Neural cell (in vitro differentiated cells): ENCODE data around the gene ANKRD42. TPM values are rescaled to one million over a fixed set of nuclear protein-coding genes. Genes with fewer than 3 reads are reported as not detected.
A peak's percentile ranks its signal among the peaks of the same experiment; 100 is the strongest.

Experiments used
- H2AFZ ChIP-seq: fragments of 200-600, 300-800 bp; sonication (generic), shearing (Covaris generic); 2 replicates; pipeline ENCODE4 v1.6.0; 2014; ENCODE audit warnings: low read depth, mild to moderate bottlenecking, antibody characterized with exemption, low read length, moderate library complexity
- H3F3A ChIP-seq: fragments of 200-600 bp; shearing (Covaris generic); 2 replicates; pipeline ENCODE4 v1.6.1; 2016; ENCODE audit warnings: mild to moderate bottlenecking, moderate library complexity, mixed read lengths, antibody characterized with exemption, low read length; ENCODE audit not compliant: insufficient read depth, poor library complexity, severe bottlenecking
- H3K27ac ChIP-seq: fragments of 200-600, 300-800 bp; sonication (generic), shearing (Covaris generic); 2 replicates; pipeline ENCODE4 v1.5.1; 2014; ENCODE audit warnings: mild to moderate bottlenecking, low read length, moderate library complexity
- H3K27me3 ChIP-seq: fragments of 300-800, 200-600 bp; sonication (generic), shearing (Covaris generic); 2 replicates; pipeline ENCODE4 v1.6.0; 2014; ENCODE audit warnings: mild to moderate bottlenecking, low read depth, low read length, moderate library complexity; ENCODE audit not compliant: insufficient read depth
- H3K36me3 ChIP-seq: fragments of 300-800, 200-600 bp; sonication (generic), shearing (Covaris generic); 2 replicates; pipeline ENCODE4 v1.5.1; 2014; ENCODE audit warnings: mild to moderate bottlenecking, antibody characterized with exemption, low read length, moderate library complexity; ENCODE audit not compliant: insufficient read depth
- H3K4me2 ChIP-seq: fragments of 300-800, 200-600 bp; sonication (generic), shearing (Covaris generic); 2 replicates; pipeline ENCODE4 v1.6.0; 2014; ENCODE audit warnings: mild to moderate bottlenecking, low read length
- H3K4me3 ChIP-seq: fragments of 300-800, 200-600 bp; sonication (generic), shearing (Covaris generic); 2 replicates; pipeline ENCODE4 v1.5.1; 2014; ENCODE audit warnings: mild to moderate bottlenecking, low read length, moderate library complexity
- H3K79me2 ChIP-seq: fragments of 200-600 bp; shearing (Covaris generic); replicated peaks from 2 replicates; pipeline ENCODE4 v1.6.0; 2014; ENCODE audit warnings: mild to moderate bottlenecking, low read length, moderate library complexity; ENCODE audit not compliant: insufficient read depth
- H3K9ac ChIP-seq: fragments of 300-800, 200-600 bp; sonication (generic), shearing (Covaris generic); 2 replicates; pipeline ENCODE4 v1.6.1; 2016; ENCODE audit warnings: mild to moderate bottlenecking, low read length, mixed read lengths
- H3K9me2 ChIP-seq: fragments of 200-600 bp; shearing (Covaris generic); 2 replicates; pipeline ENCODE4 v1.6.1; 2016; ENCODE audit warnings: mild to moderate bottlenecking, low read length, mixed read lengths; ENCODE audit not compliant: insufficient read depth
- H3K9me3 ChIP-seq: fragments of 200-600, 300-800 bp; sonication (generic), shearing (Covaris generic); 2 replicates; pipeline ENCODE4 v1.6.1; 2016; ENCODE audit warnings: mild to moderate bottlenecking, mixed run types, low read length, moderate library complexity, mixed read lengths
- H4K20me1 ChIP-seq: fragments of 200-600 bp; shearing (Covaris generic); 2 replicates; pipeline ENCODE4 v1.6.1; 2016; ENCODE audit warnings: mild to moderate bottlenecking, mixed run types; ENCODE audit not compliant: insufficient read depth
- EP300 ChIP-seq: fragments of 450-650 bp; conservative IDR thresholded peaks from 2 replicates; pipeline ENCODE4 v1.6.1; 2014; ENCODE audit warnings: antibody characterized with exemption, mild to moderate bottlenecking, moderate library complexity; ENCODE audit not compliant: poor library complexity, severe bottlenecking
- EZH2 ChIP-seq: fragments of 200-600, 300-800 bp; shearing (Covaris generic), sonication (generic); IDR thresholded peaks from 2 replicates; pipeline ENCODE4 v1.6.1; 2014; ENCODE audit warnings: antibody characterized with exemption, low read length, borderline replicate concordance, mild to moderate bottlenecking; ENCODE audit not compliant: insufficient read depth, poor library complexity, severe bottlenecking
- MXI1 ChIP-seq: fragments of 450-650 bp; conservative IDR thresholded peaks from 2 replicates; pipeline ENCODE4 v1.6.1; 2014; ENCODE audit warnings: antibody characterized with exemption, mild to moderate bottlenecking; ENCODE audit not compliant: poor library complexity, severe bottlenecking
- POLR2AphosphoS5 ChIP-seq: IDR thresholded peaks from 2 replicates; pipeline ENCODE4 v1.6.1; 2012
- RAD21 ChIP-seq: fragments of 450-650 bp; conservative IDR thresholded peaks from 2 replicates; pipeline ENCODE4 v1.6.1; 2014; ENCODE audit warnings: antibody characterized with exemption, mild to moderate bottlenecking, moderate library complexity
- REST ChIP-seq: IDR thresholded peaks from 2 replicates; pipeline ENCODE4 v1.6.1; 2012; ENCODE audit warnings: borderline replicate concordance
- SMC3 ChIP-seq: fragments of 450-650 bp; conservative IDR thresholded peaks from 2 replicates; pipeline ENCODE4 v1.6.1; 2014; ENCODE audit warnings: antibody characterized with exemption, mild to moderate bottlenecking, moderate library complexity; ENCODE audit not compliant: poor library complexity
- TAF1 ChIP-seq: IDR thresholded peaks from 2 replicates; pipeline ENCODE4 v1.6.1; 2012; ENCODE audit warnings: low read depth
- polyA plus RNA-seq: library from polyadenylated mRNA; depleted of rRNA; stranded (reverse); fragments of >200 nt; gene quantifications from 2 replicates; pipeline ENCODE4 v1.2.3, GENCODE V29; 2014
- TF ChIP-seq, protein P1 (sequence below): fragments of 450-650 bp; IDR thresholded peaks from 2 replicates; pipeline ENCODE4 v1.5.1; 2014; ENCODE audit warnings: antibody characterized with exemption, mild to moderate bottlenecking, moderate library complexity; ENCODE audit not compliant: poor library complexity, severe bottlenecking

ANKRD42 gene
- polyA plus RNA-seq, 1 donor from 2014 or later = 16.1 TPM

DNA sequence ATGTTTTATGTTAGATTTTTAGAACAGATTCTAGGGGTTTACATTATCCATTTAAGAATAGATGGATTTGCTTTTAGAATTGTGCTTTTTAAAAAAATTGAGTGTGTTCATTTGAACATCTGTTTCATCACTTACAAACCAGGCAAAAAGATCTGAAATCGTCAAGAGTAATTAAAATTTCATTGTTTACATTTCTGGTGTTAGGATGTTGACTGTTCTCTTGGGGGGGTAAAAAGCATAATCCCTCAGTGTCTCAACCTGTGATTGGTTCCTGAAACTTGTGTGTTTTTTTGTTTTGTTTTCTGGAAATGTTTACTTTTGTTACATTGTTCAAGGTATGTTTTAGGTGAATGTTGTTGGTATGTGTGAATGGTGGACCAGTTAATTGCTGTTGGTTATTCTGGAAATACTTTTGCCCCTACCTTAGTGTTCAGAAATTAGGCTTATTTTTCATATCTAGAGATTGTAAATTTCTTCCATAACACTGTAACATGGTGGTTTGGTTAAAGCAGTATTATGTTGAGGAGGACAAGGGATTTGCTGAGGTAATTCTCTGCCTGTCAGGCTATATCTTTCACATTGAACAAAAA, 31.8 kb upstream of the ANKRD42 start:
- H3K27ac ChIP-seq = no peak overlapping the region
- peak overlapping the region; percentile 32 for H3K4me2 ChIP-seq
- peaks cover 3% of the 10 kb centered on the region for H3K36me3 ChIP-seq
- peaks cover 70% of the 10 kb centered on the region for H3K79me2 ChIP-seq
- TF ChIP-seq REST (no peak), EZH2 (no peak), MXI1 (no peak), SMC3 (no peak), POLR2AphosphoS5 (no peak), TAF1 (no peak), RAD21 (no peak), EP300 (no peak)
- TF ChIP-seq, protein P1, sequence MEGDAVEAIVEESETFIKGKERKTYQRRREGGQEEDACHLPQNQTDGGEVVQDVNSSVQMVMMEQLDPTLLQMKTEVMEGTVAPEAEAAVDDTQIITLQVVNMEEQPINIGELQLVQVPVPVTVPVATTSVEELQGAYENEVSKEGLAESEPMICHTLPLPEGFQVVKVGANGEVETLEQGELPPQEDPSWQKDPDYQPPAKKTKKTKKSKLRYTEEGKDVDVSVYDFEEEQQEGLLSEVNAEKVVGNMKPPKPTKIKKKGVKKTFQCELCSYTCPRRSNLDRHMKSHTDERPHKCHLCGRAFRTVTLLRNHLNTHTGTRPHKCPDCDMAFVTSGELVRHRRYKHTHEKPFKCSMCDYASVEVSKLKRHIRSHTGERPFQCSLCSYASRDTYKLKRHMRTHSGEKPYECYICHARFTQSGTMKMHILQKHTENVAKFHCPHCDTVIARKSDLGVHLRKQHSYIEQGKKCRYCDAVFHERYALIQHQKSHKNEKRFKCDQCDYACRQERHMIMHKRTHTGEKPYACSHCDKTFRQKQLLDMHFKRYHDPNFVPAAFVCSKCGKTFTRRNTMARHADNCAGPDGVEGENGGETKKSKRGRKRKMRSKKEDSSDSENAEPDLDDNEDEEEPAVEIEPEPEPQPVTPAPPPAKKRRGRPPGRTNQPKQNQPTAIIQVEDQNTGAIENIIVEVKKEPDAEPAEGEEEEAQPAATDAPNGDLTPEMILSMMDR = no peak
- H3K27me3 ChIP-seq = no peaks in the 10 kb centered on the region
- peak overlapping the region; percentile 92 for H3K4me3 ChIP-seq
- no peaks in the 10 kb centered on the region for H3K9me2 ChIP-seq
- no peak overlapping the region for H2AFZ ChIP-seq
- no peaks in the 10 kb centered on the region for H3K9me3 ChIP-seq
- H3K9ac ChIP-seq = no peak overlapping the region
- H3F3A ChIP-seq = no peaks in the 10 kb centered on the region
- H4K20me1 ChIP-seq = peaks cover 10% of the 10 kb centered on the region

- Histone ChIP-seq H3F3A (no peaks in the 10 kb centered on the region), H3K9ac (no peak overlapping the region), H3K79me2 (peaks cover 68% of the 10 kb centered on the region), H3K9me3 (no peaks in the 10 kb centered on the region), H3K9me2 (no peaks in the 10 kb centered on the region), H3K4me2 (no peak overlapping the region), H3K27me3 (no peaks in the 10 kb centered on the region), H4K20me1 (peaks cover 10% of the 10 kb centered on the region), H3K36me3 (peaks cover 3% of the 10 kb centered on the region), H3K27ac (no peak overlapping the region), H2AFZ (no peak overlapping the region), H3K4me3 (peak overlapping the region; percentile 92)
- no peak for TF ChIP-seq EP300
Measured at GRCh38 chr11:83162377-83162776, 31.1 kb upstream of the ANKRD42 start.
